Panc1 (cell line): Measurements from ENCODE around the gene CD207. TPM values are rescaled to one million over a fixed set of nuclear protein-coding genes. Genes with fewer than 3 reads are reported as not detected.

Experiments used
- ATAC-seq: fragments of 200-7000 bp; cut with Tn5 transposase; 2 replicates; pipeline ENCODE4 v1.9.1; 2020; ENCODE audit warnings: mild to moderate bottlenecking, moderate library complexity
- BruUV-seq: library from RNA; stranded (reverse); fragments of 400-500 nt; replicated peaks from 2 replicates; lab custom pipeline; 2021; lab: Mats Ljungman, UMichigan
- CTCF ChIA-PET: fragments of 300-600 bp; sonication (Branson Sonifier 250); formaldehyde crosslinking; loops from one replicate; lab custom pipeline; 2022; ENCODE audit warnings: antibody characterized with exemption; lab: Charles Lee
- POLR2A ChIA-PET: fragments of 300-600 bp; sonication (Branson Sonifier 250); formaldehyde crosslinking; loops from one replicate; lab custom pipeline; 2022; ENCODE audit warnings: antibody characterized with exemption; lab: Charles Lee
- DNase-seq: peaks from one replicate; pipeline ENCODE4 v3.0.0-alpha.2; 2010; ENCODE audit warnings: low read depth, low spot score
- H3K27ac ChIP-seq: 2 replicates; pipeline ENCODE4 v1.5.1; 2011; ENCODE audit warnings: mild to moderate bottlenecking, low read length, inconsistent platforms
- H3K27me3 ChIP-seq: fragments of 200-500 bp; sonication (Bioruptor generic); 2 replicates; pipeline ENCODE4 v1.6.0; 2014; ENCODE audit warnings: low read length, inconsistent platforms; ENCODE audit not compliant: control insufficient read depth, insufficient read depth
- H3K36me3 ChIP-seq: fragments of 200-500 bp; sonication (Bioruptor generic); 2 replicates; pipeline ENCODE4 v1.5.1; 2014; ENCODE audit warnings: inconsistent platforms, mild to moderate bottlenecking, low read length, moderate library complexity; ENCODE audit not compliant: control insufficient read depth, insufficient read depth
- H3K4me1 ChIP-seq: 2 replicates; pipeline ENCODE4 v1.5.1; 2011; ENCODE audit warnings: inconsistent platforms, mild to moderate bottlenecking, low read length, moderate library complexity; ENCODE audit not compliant: control insufficient read depth, insufficient read depth
- H3K4me3 ChIP-seq, 2 experiments: 2 replicates each; pipeline ENCODE4 v1.5.1; 2011 to 2012; ENCODE audit warnings: low read depth in 2 of 2, low read length in 2 of 2, mild to moderate bottlenecking in 2 of 2, inconsistent platforms in 1 of 2, moderate library complexity in 1 of 2
- H3K9me3 ChIP-seq: fragments of 200-500 bp; sonication (Bioruptor generic); 2 replicates; pipeline ENCODE4 v1.5.1; 2014; ENCODE audit warnings: low read depth, mild to moderate bottlenecking, inconsistent platforms, low read length, moderate library complexity; ENCODE audit not compliant: control insufficient read depth, insufficient read depth
- POLR2AphosphoS5 ChIP-seq: IDR thresholded peaks from 2 replicates; pipeline ENCODE4 v1.6.1; 2012; ENCODE audit warnings: mild to moderate bottlenecking, low read depth, low read length, moderate library complexity
- SIN3A ChIP-seq: IDR thresholded peaks from 2 replicates; pipeline ENCODE4 v1.6.1; 2012; ENCODE audit warnings: low read depth, mild to moderate bottlenecking, low read length, moderate library complexity, borderline replicate concordance; ENCODE audit not compliant: insufficient read depth
- TCF7L2 ChIP-seq: IDR thresholded peaks from 2 replicates; pipeline ENCODE4 v1.6.1; 2011; ENCODE audit warnings: mild to moderate bottlenecking, low read depth, low read length, inconsistent platforms
- in situ Hi-C: cut with HindIII; loops from 2 replicates; pipeline ENCODE4 v1.10.0; 2016; ENCODE audit warnings: low sequenced_read_pairs, low pct_unique_long_range_greater_than_20kb
- intact Hi-C: fragments of 100-400 bp; cut with micrococcal nuclease; formaldehyde crosslinking; loops from one replicate; pipeline ENCODE4 v1.10.0; 2022; ENCODE audit not compliant: unreplicated experiment
- total RNA-seq: library from RNA; stranded (reverse); gene quantifications from one replicate; pipeline ENCODE4 v1.2.1, GENCODE V29; 2021; ENCODE audit not compliant: unreplicated experiment
- TF ChIP-seq, protein P1 (sequence below), 2 experiments: IDR thresholded peaks; 2 replicates each; pipeline ENCODE4 v1.6.1; 2011 to 2012; ENCODE audit warnings: low read depth in 2 of 2, control low read depth in 1 of 2, low read length in 1 of 2, mild to moderate bottlenecking in 1 of 2, moderate library complexity in 1 of 2; ENCODE audit not compliant: insufficient read depth in 1 of 2
- TF ChIP-seq, protein P2 (sequence below): fragments of 450-650 bp; IDR thresholded peaks from 2 replicates; pipeline ENCODE4 v1.5.1; 2017; ENCODE audit warnings: mild to moderate bottlenecking

Gene CD207
- total RNA-seq, 1 experiment from 2014 or later, result not detected

DNA sequence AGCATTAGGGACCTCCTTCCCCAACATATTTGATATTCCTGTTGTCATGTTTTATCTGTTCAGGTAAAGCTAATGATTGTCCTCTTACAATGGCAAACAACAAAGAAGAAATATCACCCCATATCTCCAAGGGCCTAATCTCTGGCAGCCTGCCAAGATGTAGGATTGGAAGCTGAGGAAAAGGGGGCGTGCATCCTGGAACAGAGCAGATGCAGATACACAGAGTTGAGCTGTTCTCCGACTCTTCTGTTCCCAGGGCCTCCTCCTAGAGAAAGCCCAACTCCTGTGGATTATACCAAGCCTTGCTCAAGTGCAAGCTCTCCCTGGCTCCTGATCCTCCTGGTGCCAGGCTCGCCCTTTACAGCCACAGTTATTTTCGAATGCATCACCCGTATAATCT is 35.2 kb upstream of the CD207 start:
- no peaks in the 10 kb centered on the region for H3K9me3 ChIP-seq
- H3K4me3 ChIP-seq, result no peak overlapping the region
- no peak overlapping the region for H3K27ac ChIP-seq
- peaks cover 3% of the 10 kb centered on the region for H3K27me3 ChIP-seq
- ATAC-seq, result peak; percentile 13; the same call in 1 of the 2 replicates
- intact Hi-C loops (loop anchor here (2.0 kb wide), 2 partner anchors 50 to 78 kb away; no protein-coding TSS in a partner anchor), in situ Hi-C loops (no loop called here)
- no peaks in the 10 kb centered on the region for H3K4me1 ChIP-seq
- ChIA-PET POLR2A (no interaction called here), CTCF (interaction anchor here (0.8 to 1.5 kb wide), 3 partner anchors 44 to 77 kb away, joined by 3 to 9 read pairs (median 6); no protein-coding TSS in a partner anchor)
- TF ChIP-seq TCF7L2, result no peak
- no peak for TF ChIP-seq POLR2AphosphoS5
- TF ChIP-seq, protein P1, sequence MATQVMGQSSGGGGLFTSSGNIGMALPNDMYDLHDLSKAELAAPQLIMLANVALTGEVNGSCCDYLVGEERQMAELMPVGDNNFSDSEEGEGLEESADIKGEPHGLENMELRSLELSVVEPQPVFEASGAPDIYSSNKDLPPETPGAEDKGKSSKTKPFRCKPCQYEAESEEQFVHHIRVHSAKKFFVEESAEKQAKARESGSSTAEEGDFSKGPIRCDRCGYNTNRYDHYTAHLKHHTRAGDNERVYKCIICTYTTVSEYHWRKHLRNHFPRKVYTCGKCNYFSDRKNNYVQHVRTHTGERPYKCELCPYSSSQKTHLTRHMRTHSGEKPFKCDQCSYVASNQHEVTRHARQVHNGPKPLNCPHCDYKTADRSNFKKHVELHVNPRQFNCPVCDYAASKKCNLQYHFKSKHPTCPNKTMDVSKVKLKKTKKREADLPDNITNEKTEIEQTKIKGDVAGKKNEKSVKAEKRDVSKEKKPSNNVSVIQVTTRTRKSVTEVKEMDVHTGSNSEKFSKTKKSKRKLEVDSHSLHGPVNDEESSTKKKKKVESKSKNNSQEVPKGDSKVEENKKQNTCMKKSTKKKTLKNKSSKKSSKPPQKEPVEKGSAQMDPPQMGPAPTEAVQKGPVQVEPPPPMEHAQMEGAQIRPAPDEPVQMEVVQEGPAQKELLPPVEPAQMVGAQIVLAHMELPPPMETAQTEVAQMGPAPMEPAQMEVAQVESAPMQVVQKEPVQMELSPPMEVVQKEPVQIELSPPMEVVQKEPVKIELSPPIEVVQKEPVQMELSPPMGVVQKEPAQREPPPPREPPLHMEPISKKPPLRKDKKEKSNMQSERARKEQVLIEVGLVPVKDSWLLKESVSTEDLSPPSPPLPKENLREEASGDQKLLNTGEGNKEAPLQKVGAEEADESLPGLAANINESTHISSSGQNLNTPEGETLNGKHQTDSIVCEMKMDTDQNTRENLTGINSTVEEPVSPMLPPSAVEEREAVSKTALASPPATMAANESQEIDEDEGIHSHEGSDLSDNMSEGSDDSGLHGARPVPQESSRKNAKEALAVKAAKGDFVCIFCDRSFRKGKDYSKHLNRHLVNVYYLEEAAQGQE (IDR thresholded peaks at IDR 0.05; ENCODE audit: insufficient read depth in 1 of 2, low read depth in 2 of 2, low read length in 1 of 2), result no peak
- TF ChIP-seq, protein P2, sequence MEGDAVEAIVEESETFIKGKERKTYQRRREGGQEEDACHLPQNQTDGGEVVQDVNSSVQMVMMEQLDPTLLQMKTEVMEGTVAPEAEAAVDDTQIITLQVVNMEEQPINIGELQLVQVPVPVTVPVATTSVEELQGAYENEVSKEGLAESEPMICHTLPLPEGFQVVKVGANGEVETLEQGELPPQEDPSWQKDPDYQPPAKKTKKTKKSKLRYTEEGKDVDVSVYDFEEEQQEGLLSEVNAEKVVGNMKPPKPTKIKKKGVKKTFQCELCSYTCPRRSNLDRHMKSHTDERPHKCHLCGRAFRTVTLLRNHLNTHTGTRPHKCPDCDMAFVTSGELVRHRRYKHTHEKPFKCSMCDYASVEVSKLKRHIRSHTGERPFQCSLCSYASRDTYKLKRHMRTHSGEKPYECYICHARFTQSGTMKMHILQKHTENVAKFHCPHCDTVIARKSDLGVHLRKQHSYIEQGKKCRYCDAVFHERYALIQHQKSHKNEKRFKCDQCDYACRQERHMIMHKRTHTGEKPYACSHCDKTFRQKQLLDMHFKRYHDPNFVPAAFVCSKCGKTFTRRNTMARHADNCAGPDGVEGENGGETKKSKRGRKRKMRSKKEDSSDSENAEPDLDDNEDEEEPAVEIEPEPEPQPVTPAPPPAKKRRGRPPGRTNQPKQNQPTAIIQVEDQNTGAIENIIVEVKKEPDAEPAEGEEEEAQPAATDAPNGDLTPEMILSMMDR, result no peak
- no peak for TF ChIP-seq SIN3A
- H3K36me3 ChIP-seq, result no peaks in the 10 kb centered on the region
- BruUV-seq, result no TSS peak
- DNase-seq, result no peak

DNA sequence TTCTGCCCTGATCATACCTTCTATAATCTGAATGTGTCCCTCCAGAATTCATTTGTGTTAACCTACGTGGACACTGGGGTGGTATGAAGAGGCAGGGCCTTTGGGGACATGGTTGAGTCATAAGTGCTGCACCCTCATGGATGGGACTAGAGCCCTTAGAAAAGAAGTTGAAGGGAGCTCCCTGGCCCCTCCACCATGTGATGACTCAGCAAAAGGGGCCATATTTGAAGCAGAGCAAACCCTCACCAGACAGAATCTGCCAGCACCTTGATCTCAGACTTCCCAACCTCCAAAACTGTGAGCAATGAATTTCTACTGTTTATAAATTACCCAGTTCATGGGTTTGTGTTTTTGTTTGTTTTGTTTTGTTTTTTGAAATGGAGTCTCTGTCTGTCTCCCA is 33.4 kb upstream of the CD207 start:
- in situ Hi-C loops (no loop called here), intact Hi-C loops (no loop called here)
- no peak for TF ChIP-seq SIN3A
- TF ChIP-seq, protein P2, result no peak
- no peak for TF ChIP-seq TCF7L2
- TF ChIP-seq POLR2AphosphoS5, result no peak
- ChIA-PET CTCF (interaction anchor here (0.6 to 0.9 kb wide), 3 partner anchors 25 to 221 kb away, joined by 3 to 5 read pairs (median 4); no protein-coding TSS in a partner anchor), POLR2A (no interaction called here)
- H3K27me3 ChIP-seq, result no peaks in the 10 kb centered on the region
- H3K9me3 ChIP-seq, result no peaks in the 10 kb centered on the region
- H3K36me3 ChIP-seq, result no peaks in the 10 kb centered on the region
- ATAC-seq (no peak), DNase-seq (no peak)
- H3K4me3 ChIP-seq, result no peak overlapping the region
- H3K4me1 ChIP-seq, result no peaks in the 10 kb centered on the region
- no peak overlapping the region for H3K27ac ChIP-seq
- BruUV-seq, result no TSS peak
